K562 (cell line): Measurements from ENCODE around the gene SMAD5. TPM values are rescaled to one million over a fixed set of nuclear protein-coding genes. Genes with fewer than 3 reads are reported as not detected.

Experiments
- ATAC-seq: fragments of 200-7000 bp; cut with Tn5 transposase; 3 replicates; pipeline ENCODE4 v1.9.1; 2020; ENCODE audit warnings: moderate library complexity
- BruUV-seq: library from RNA; stranded (reverse); fragments of 400-500 nt; replicated peaks from 2 replicates; lab custom pipeline; 2021; lab: Mats Ljungman, UMichigan
- CTCF ChIA-PET: fragments of 300-600 bp; formaldehyde crosslinking; extraction: SDS; loops from one replicate; lab custom pipeline; 2021; ENCODE audit warnings: low intra/inter-chr PET ratio; lab: Yijun Ruan, JAX
- POLR2A ChIA-PET: fragments of 300-600, 350-650 bp; sonication (Branson Sonifier 250); formaldehyde crosslinking; extraction: SDS; loops from one replicate; lab custom pipeline; 2021; ENCODE audit warnings: antibody characterized with exemption, inconsistent platforms; lab: Yijun Ruan, JAX
- DNase-seq, 4 experiments: peaks; one replicate each; pipeline versions ENCODE4 v3.0.0 to v3.0.0-alpha.2; 2011 to 2018; ENCODE audit warnings: low spot score in 3 of 4, mixed read lengths in 3 of 4; ENCODE audit errors: extremely low read depth in 1 of 4
- FAIRE-seq: peaks from 2 replicates; lab custom pipeline; 2011; peaks lifted over from hg19 to GRCh38; lab: Jason Lieb, UNC
- H2AFZ ChIP-seq: 2 replicates; pipeline ENCODE4 v1.6.0; 2011; ENCODE audit warnings: low read depth, low read length, control low read depth, inconsistent platforms
- H3K27ac ChIP-seq: fragments of 200-600 bp; 3 replicates; pipeline ENCODE4 v1.8.0; 2011; ENCODE audit warnings: low read depth, mild to moderate bottlenecking, control low read depth, inconsistent platforms, low read length, moderate library complexity, mixed read lengths; ENCODE audit errors: extremely low read depth
- H3K27me3 ChIP-seq, 2 experiments: fragments of 300-600 bp in 1 of 2; 2 replicates in 1 of 2; 3 replicates in 1 of 2; pipeline versions ENCODE4 v1.6.0 to v1.8.0; 2011; ENCODE audit warnings: inconsistent platforms in 2 of 2, low read length in 2 of 2, mild to moderate bottlenecking in 1 of 2, mixed read lengths in 1 of 2, moderate library complexity in 1 of 2; ENCODE audit not compliant: control insufficient read depth in 2 of 2, insufficient read depth in 2 of 2
- H3K36me3 ChIP-seq: fragments of 300-600 bp; 3 replicates; pipeline ENCODE4 v1.8.0; 2011; ENCODE audit warnings: mild to moderate bottlenecking, low read length, inconsistent platforms; ENCODE audit not compliant: control insufficient read depth, insufficient read depth
- H3K4me1 ChIP-seq, 2 experiments: fragments of 200-600 bp in 1 of 2; replicated peaks in 1 of 2; 2 replicates in 1 of 2; 3 replicates in 1 of 2; pipeline versions ENCODE4 v1.5.1 to v1.8.0; 2011; ENCODE audit warnings: inconsistent platforms in 2 of 2, low read length in 2 of 2, mild to moderate bottlenecking in 1 of 2, mixed read lengths in 1 of 2, moderate library complexity in 1 of 2; ENCODE audit not compliant: control insufficient read depth in 2 of 2, insufficient read depth in 2 of 2
- H3K4me2 ChIP-seq: 2 replicates; pipeline ENCODE4 v1.6.1; 2011; ENCODE audit warnings: low read length, control low read depth, inconsistent platforms, mixed read lengths; ENCODE audit not compliant: insufficient read depth
- H3K4me3 ChIP-seq: fragments of 200-600 bp; sonication (generic), shearing (Covaris generic); 2 replicates; pipeline ENCODE4 v1.5.1; 2016; ENCODE audit warnings: control low read depth, inconsistent platforms
- H3K79me2 ChIP-seq: fragments of 200-600 bp; 3 replicates; pipeline ENCODE4 v1.8.0; 2011; ENCODE audit warnings: low read length, inconsistent platforms; ENCODE audit not compliant: control insufficient read depth, insufficient read depth
- H3K9ac ChIP-seq, 2 experiments: 2 replicates each; pipeline versions ENCODE4 v1.6.0 to v1.6.1; 2011; ENCODE audit warnings: low read depth in 2 of 2, low read length in 2 of 2, control low read depth in 1 of 2, inconsistent platforms in 1 of 2, mild to moderate bottlenecking in 1 of 2, mixed read lengths in 1 of 2; ENCODE audit not compliant: insufficient read depth in 1 of 2
- H3K9me1 ChIP-seq: one replicate; pipeline ENCODE4 v1.6.0; 2011; ENCODE audit warnings: inconsistent platforms, mild to moderate bottlenecking, low read length, moderate library complexity; ENCODE audit not compliant: control insufficient read depth, insufficient read depth
- H3K9me3 ChIP-seq: replicated peaks from 2 replicates; pipeline ENCODE4 v1.5.1; 2011; ENCODE audit warnings: low read depth, low read length, inconsistent platforms; ENCODE audit not compliant: control insufficient read depth, insufficient read depth
- H4K20me1 ChIP-seq: replicated peaks from 2 replicates; pipeline ENCODE4 v1.6.1; 2011; ENCODE audit warnings: low read length, inconsistent platforms, mixed read lengths; ENCODE audit not compliant: control insufficient read depth, insufficient read depth
- BHLHE40 ChIP-seq: IDR thresholded peaks from 2 replicates; pipeline ENCODE4 v1.6.1; 2011; ENCODE audit warnings: low read length, improper control_type of control experiment
- CBFA2T2 ChIP-seq: fragments of 450-650 bp; conservative IDR thresholded peaks from 2 replicates; pipeline ENCODE4 v1.6.1; 2017; ENCODE audit warnings: mild to moderate bottlenecking
- CBFA2T3 ChIP-seq: fragments of 450-650 bp; IDR thresholded peaks from 2 replicates; pipeline ENCODE4 v1.6.1; 2017
- CCAR2 ChIP-seq: fragments of 200-400 bp; formaldehyde crosslinking; IDR thresholded peaks from 2 replicates; pipeline ENCODE4 v1.6.1; 2017; ENCODE audit warnings: mild to moderate bottlenecking, low read depth, low read length
- EP300 ChIP-seq: IDR thresholded peaks from 2 replicates; pipeline ENCODE4 v1.6.1; 2012; ENCODE audit warnings: low read length, improper control_type of control experiment
- NCOA2 ChIP-seq, 2 experiments: fragments of 450-650 bp; IDR thresholded peaks; 2 replicates each; pipeline ENCODE4 v1.6.1; 2018; ENCODE audit warnings: mild to moderate bottlenecking in 2 of 2, moderate library complexity in 1 of 2; ENCODE audit not compliant: partially characterized antibody in 2 of 2
- NFYB ChIP-seq: IDR thresholded peaks from 2 replicates; pipeline ENCODE4 v1.6.1; 2011; ENCODE audit warnings: mild to moderate bottlenecking, moderate library complexity; ENCODE audit not compliant: insufficient read length; ENCODE audit errors: extremely low read depth
- POLR2B ChIP-seq: fragments of 450-650 bp; IDR thresholded peaks from 2 replicates; pipeline ENCODE4 v1.6.1; 2018; ENCODE audit warnings: low read depth; ENCODE audit not compliant: partially characterized antibody
- RAD51 ChIP-seq: fragments of 450-650 bp; IDR thresholded peaks from 2 replicates; pipeline ENCODE4 v1.7.1; 2016; ENCODE audit warnings: low read depth, mild to moderate bottlenecking, borderline replicate concordance
- SRSF3 ChIP-seq: fragments of 200-400 bp; formaldehyde crosslinking; IDR thresholded peaks from 2 replicates; pipeline ENCODE4 v1.6.1; 2016; ENCODE audit warnings: mild to moderate bottlenecking, low read length, moderate library complexity; ENCODE audit not compliant: insufficient read depth
- TAF9B ChIP-seq: fragments of 450-650 bp; IDR thresholded peaks from 2 replicates; pipeline ENCODE4 v1.6.1; 2018; ENCODE audit warnings: mild to moderate bottlenecking; ENCODE audit not compliant: partially characterized antibody
- TFE3 ChIP-seq: fragments of 450-650 bp; formaldehyde crosslinking; IDR thresholded peaks from 2 replicates; pipeline ENCODE4 v1.4.0; 2020; ENCODE audit warnings: mild to moderate bottlenecking, mixed read lengths
- TOE1 ChIP-seq, 2 experiments: fragments of 450-650 bp in 1 of 2; sonication (generic) in 1 of 2; formaldehyde crosslinking in 1 of 2; IDR thresholded peaks; 2 replicates each; pipeline versions ENCODE4 v1.7.1 to v1.8.0; 2016 to 2022; ENCODE audit warnings: borderline replicate concordance in 2 of 2, mild to moderate bottlenecking in 2 of 2, antibody characterized with exemption in 1 of 2, inconsistent platforms in 1 of 2, low read depth in 1 of 2, missing genetic modification reagents in 1 of 2, moderate library complexity in 1 of 2
- ZNF175 ChIP-seq: fragments of 200-800 bp; sonication (Bioruptor generic); IDR thresholded peaks from 2 replicates; pipeline ENCODE4 v1.6.1; 2016; ENCODE audit warnings: low read depth, mild to moderate bottlenecking, missing genetic modification characterization, missing compliant biosample characterization
- ZNF239 ChIP-seq: fragments of 250-450 bp; sonication (Bioruptor Pico); IDR thresholded peaks from 2 replicates; pipeline ENCODE4 v1.4.0; 2020; ENCODE audit warnings: mild to moderate bottlenecking
- ZNF347 ChIP-seq: fragments of 450-650 bp; formaldehyde crosslinking; IDR thresholded peaks from 2 replicates; pipeline ENCODE4 v1.4.0; 2020; ENCODE audit warnings: low read depth, mild to moderate bottlenecking, moderate library complexity
- WGBS: fragments of 100-300 bp; shearing (Covaris generic); methylation state at CpG from one replicate; pipeline ENCODE4 v1.1.6; 2016; ENCODE audit warnings: low coverage, mixed read lengths; ENCODE audit not compliant: insufficient coverage; ENCODE audit errors: missing lambda C conversion rate; 5-methylcytosine and 5-hydroxymethylcytosine counted together
- in situ Hi-C: fragments of 300-500 bp; cut with MboI; formaldehyde crosslinking; loops from 4 replicates; pipeline ENCODE4 v1.15.0; 2018; ENCODE audit warnings: inconsistent platforms, mixed read lengths
- intact Hi-C: fragments of 100-400 bp; cut with micrococcal nuclease; formaldehyde crosslinking; loops from 2 replicates; pipeline ENCODE4 v1.14.2; 2022
- polyA plus RNA-seq, 8 experiments: library from polyadenylated mRNA; depleted of rRNA in 4 of 8; stranded (reverse) in 5 of 8; unstranded in 3 of 8; fragments of >200 nt; fragmentation: Nextera tagmentation in 2 of 8; fragmentation: Illumina TruSeq in 1 of 8; extraction: Ambion mirVana in 2 of 8; extraction: Trizol in 1 of 8; gene quantifications; 2 replicates each; pipeline versions ENCODE4 v1.2.1 to v1.2.3, GENCODE V29; 2011 to 2014; ENCODE audit warnings: inconsistent platforms in 1 of 8, missing spikeins in 1 of 8
- total RNA-seq, 7 experiments: library from RNA; depleted of rRNA in 6 of 7; stranded (reverse); fragments of >200 nt in 6 of 7; fragmentation: Illumina TruSeq in 2 of 7; extraction: Trizol in 2 of 7; gene quantifications; 2 replicates each; pipeline versions ENCODE4 v1.2.1 to v1.2.3, GENCODE V29; 2011 to 2021; ENCODE audit warnings: low replicate concordance in 1 of 7
- TF ChIP-seq, protein P1 (sequence below): sonication (generic); formaldehyde crosslinking; IDR thresholded peaks from 2 replicates; pipeline ENCODE4 v1.9.0; 2022; ENCODE audit warnings: mild to moderate bottlenecking, missing genetic modification reagents
- TF ChIP-seq, protein P2 (sequence below): sonication (generic); formaldehyde crosslinking; IDR thresholded peaks from 2 replicates; pipeline ENCODE4 v1.5.0; 2020; ENCODE audit warnings: missing genetic modification reagents

Gene SMAD5
- total and polyA plus RNA-seq, 9 of the 15 experiments (the other 6 are each of a cell fraction or from before 2014, with no cell fraction given): 12.4 to 53.9 (median 20.3) TPM

- no peaks in the 10 kb centered on the region for H3K79me2 ChIP-seq
- TF ChIP-seq TAF9B (no peak), TFE3 (CRISPR knock-in tag) (peak; percentile 79), POLR2B (no peak), EP300 (no peak), ZNF239 (CRISPR knock-in tag) (no peak), RAD51 (peak; percentile 74), NCOA2 (IDR thresholded peaks at IDR 0.05; ENCODE audit: partially characterized antibody in 2 of 2) (no peak), ZNF175 (no peak), TOE1 (IDR thresholded peaks at IDR 0.05; ENCODE audit: borderline replicate concordance) (peak; percentile 33; the same call in 1 of the 2 replicates), TOE1 (CRISPR knock-in tag; IDR thresholded peaks at IDR 0.05; ENCODE audit: borderline replicate concordance, low read depth) (no peak), CBFA2T2 (peak; percentile 31; the same call in 1 of the 2 replicates), BHLHE40 (peak; percentile 42), CBFA2T3 (0 out of 2 replicates have a peak, but pooled peaks have one; percentile 11), ZNF347 (CRISPR knock-in tag) (no peak), CCAR2 (no peak), SRSF3 (no peak), NFYB (peak; percentile 28)
- TF ChIP-seq, protein P1, sequence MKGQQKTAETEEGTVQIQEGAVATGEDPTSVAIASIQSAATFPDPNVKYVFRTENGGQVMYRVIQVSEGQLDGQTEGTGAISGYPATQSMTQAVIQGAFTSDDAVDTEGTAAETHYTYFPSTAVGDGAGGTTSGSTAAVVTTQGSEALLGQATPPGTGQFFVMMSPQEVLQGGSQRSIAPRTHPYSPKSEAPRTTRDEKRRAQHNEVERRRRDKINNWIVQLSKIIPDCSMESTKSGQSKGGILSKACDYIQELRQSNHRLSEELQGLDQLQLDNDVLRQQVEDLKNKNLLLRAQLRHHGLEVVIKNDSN (CRISPR knock-in tag): peak; percentile 62
- TF ChIP-seq, protein P2, sequence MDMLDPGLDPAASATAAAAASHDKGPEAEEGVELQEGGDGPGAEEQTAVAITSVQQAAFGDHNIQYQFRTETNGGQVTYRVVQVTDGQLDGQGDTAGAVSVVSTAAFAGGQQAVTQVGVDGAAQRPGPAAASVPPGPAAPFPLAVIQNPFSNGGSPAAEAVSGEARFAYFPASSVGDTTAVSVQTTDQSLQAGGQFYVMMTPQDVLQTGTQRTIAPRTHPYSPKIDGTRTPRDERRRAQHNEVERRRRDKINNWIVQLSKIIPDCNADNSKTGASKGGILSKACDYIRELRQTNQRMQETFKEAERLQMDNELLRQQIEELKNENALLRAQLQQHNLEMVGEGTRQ (CRISPR knock-in tag): peak; percentile 76
- DNase-seq: no peak
- H3K9ac ChIP-seq: no peak overlapping the region
- CTCF ChIA-PET: no interaction called here
- H4K20me1 ChIP-seq: no peaks in the 10 kb centered on the region
- no peak overlapping the region for H3K4me2 ChIP-seq
- H2AFZ ChIP-seq: no peak overlapping the region
- WGBS: 26% methylated on average over 3 of the region's 3 CpGs
- no peaks in the 10 kb centered on the region for H3K9me3 ChIP-seq
- H3K27me3 ChIP-seq: peaks cover 5% of the 10 kb centered on the region in 2 experiments; a peak in 4 of 5 replicates
- no peak overlapping the region for H3K4me3 ChIP-seq
- POLR2A ChIA-PET: interaction anchor here (0.6 kb wide), 1 partner anchor 76 kb away, joined by 3 read pairs; no protein-coding TSS in a partner anchor
- in situ Hi-C loops: no loop called here
- peaks cover 7 to 9% of the 10 kb centered on the region in 2 experiments; a peak in 2 of 5 replicates for H3K4me1 ChIP-seq
- no peak for ATAC-seq
- no peaks in the 10 kb centered on the region for H3K9me1 ChIP-seq
- no peak overlapping the region for H3K27ac ChIP-seq
- no TSS peak for BruUV-seq
- intact Hi-C loops: no loop called here
- no peak for FAIRE-seq
- no peaks in the 10 kb centered on the region for H3K36me3 ChIP-seq
These were observed 5.1 kb upstream of the SMAD5 start for GRCh38 chr5:136127560-136127959.
